ENCODE measurements around the gene HOXD13.

Gene HOXD13

DNA sequence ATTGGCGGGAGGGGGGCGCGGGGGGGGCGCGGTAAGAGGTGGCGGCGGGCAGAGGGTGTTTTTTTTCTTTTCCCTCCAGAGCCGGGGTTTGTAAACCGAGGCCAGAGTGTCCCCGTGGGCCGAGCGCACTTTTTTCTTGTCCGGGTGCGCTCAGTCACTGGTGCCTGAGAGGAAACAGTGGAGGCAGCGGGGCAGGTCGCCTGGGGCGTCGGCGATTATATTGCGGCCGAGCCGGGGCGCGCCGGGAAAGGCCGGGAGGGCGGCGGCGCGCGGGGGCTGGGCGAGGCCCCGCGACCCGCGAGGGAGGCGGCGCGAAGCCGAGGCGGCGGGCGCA, 37.3 kb downstream of the HOXD13 start:
- TF ChIP-seq CTCF (IDR thresholded peaks at IDR 0.05; ENCODE audit: insufficient read depth, missing control alignments), result no peak
- no peak for FAIRE-seq
- no peak for DNase-seq (ENCODE audit: insufficient read length, low spot score)

DNA sequence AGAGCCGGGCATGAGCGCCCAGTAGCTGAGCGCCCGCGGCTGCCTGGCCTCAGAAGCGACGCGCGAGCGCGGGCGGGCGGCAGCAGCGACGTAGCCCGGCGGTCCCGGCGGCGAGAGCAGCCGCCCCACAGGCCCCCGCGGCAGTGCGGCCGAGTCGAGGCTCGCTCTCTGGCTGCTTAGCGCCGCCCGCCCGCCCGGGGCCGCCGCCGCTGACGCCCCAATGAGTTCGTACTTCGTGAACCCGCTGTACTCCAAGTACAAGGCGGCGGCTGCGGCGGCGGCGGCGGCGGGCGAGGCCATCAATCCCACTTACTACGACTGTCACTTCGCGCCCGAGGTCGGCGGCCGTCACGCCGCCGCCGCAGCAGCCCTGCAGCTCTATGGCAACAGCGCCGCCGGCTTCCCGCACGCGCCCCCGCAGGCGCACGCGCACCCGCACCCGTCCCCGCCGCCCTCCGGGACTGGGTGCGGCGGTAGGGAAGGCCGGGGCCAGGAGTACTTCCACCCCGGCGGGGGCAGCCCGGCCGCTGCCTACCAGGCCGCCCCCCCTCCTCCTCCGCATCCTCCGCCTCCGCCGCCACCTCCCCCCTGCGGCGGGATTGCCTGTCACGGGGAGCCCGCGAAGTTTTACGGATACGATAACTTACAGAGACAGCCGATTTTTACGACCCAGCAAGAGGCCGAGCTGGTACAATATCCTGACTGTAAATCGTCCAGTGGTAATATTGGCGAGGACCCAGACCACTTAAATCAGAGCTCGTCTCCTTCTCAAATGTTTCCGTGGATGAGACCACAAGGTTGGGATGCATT, 37.8 kb downstream of the HOXD13 start:
- no peak for DNase-seq (ENCODE audit: insufficient read length, low spot score)
- TF ChIP-seq CTCF (IDR thresholded peaks at IDR 0.05; ENCODE audit: insufficient read depth, missing control alignments), result no peak
- no peak for FAIRE-seq

GRCh38 chr2:176130957-176131847, 38.7 kb downstream of the HOXD13 start:
- DNase-seq (ENCODE audit: insufficient read length, low spot score) (no peak), FAIRE-seq (no peak)
- TF ChIP-seq CTCF (IDR thresholded peaks at IDR 0.05; ENCODE audit: insufficient read depth, missing control alignments), result no peak

DNA sequence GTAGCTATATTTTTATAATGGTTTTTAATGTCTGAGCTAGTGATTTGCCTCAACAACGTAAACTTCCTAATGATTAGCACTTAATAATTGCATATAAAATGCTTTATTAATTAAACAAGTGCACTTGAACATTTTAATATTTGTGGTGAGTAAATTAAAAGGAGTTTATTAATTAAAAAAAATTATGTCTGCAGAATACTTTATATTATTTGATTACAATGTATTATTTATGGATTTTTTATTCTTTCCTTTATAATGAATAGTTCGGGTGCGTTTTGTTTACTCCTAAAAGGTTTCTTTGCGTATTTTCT, 39.3 kb downstream of the HOXD13 start:
- no peak for DNase-seq (ENCODE audit: insufficient read length, low spot score)
- no peak for FAIRE-seq
- TF ChIP-seq CTCF (IDR thresholded peaks at IDR 0.05; ENCODE audit: insufficient read depth, missing control alignments), result no peak

DNA sequence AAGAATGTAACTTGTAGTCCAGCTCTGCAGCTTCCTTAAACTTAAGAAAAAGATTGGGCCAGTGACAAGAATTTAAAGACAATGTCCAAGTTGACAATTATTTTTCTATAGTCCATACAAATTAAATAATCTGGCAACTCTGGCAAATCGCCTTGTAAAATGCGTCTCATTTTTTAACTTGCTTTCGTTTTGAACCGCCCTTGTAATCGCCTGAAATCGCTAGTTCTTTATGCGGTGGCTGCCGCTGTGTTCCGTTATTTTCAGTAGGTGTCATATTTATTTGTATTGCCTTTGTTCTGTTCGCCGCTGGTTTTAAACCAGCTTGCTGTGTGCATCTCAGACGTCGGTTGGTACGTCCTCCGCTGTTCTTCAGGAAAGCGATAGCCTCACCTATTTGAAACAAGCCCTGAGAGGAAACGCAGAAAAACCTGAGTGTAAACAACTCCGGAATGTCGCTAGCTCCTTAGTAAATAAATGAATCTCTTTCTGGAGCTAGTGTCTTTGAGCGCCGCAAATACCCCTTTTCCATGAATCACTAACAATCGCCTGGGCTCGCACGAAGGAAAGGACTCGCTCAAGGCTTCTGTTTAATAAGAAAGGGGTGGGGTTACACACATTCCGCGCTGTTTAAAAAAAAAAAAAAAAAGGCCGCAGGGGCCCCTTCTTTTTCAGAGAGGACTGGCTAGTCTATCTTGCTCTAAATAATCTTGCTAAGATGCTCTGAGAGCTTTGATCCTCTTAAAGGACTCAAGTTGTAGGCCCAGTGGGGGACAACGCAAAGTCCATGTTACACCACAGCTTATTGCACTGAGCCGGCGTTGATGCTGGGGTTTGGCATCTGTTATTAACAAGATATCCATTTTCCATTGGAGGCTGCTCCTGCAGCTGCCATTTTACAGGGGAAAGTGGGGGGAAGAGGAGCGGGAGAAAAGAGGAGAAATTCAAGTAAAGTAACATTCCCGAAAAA, 40.0 kb downstream of the HOXD13 start:
- FAIRE-seq, result no peak
- no peak for DNase-seq (ENCODE audit: insufficient read length, low spot score)

DNA sequence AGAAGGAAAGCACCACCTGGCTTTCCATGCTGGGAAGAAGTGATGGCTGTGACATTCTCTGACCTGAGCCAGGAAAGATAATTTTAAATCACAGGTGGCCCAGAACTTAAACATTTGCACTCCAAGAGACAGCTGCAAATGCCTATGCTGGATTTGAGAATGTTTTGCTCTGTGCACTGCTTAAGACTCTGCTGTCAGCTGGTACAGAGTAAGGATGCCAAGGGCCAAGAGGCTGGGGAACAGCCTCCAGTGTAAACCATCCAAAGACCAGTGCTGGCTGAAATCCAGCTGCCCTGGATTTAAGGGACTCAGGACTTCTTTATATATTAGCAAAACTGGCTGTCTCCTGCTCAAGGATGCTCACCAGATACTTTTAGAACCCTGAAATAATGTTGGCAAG, 40.9 kb downstream of the HOXD13 start:
- DNase-seq (ENCODE audit: insufficient read length, low spot score), result no peak
- no peak for FAIRE-seq
- no peak for TF ChIP-seq CTCF (IDR thresholded peaks at IDR 0.05; ENCODE audit: insufficient read depth, missing control alignments)

More for the DNA sequence above, 40.0 kb downstream of the HOXD13 start:
- TF ChIP-seq CTCF (IDR thresholded peaks at IDR 0.05; ENCODE audit: insufficient read depth, missing control alignments), result no peak
